Measurements from ENCODE around the gene SRP68.

- TF ChIP-seq POLR2A (IDR thresholded peaks at IDR 0.05) = no peak
- TF ChIP-seq CTCF (IDR thresholded peaks at IDR 0.05) = peak in 1 of 2 donors; percentile 92
These were observed 72.1 kb downstream of the SRP68 start for GRCh38 chr17:76000016-76000754.

Measured in suprapubic skin (tissue), 3 donors.